Measurements from ENCODE around the gene MGST1.

DNA sequence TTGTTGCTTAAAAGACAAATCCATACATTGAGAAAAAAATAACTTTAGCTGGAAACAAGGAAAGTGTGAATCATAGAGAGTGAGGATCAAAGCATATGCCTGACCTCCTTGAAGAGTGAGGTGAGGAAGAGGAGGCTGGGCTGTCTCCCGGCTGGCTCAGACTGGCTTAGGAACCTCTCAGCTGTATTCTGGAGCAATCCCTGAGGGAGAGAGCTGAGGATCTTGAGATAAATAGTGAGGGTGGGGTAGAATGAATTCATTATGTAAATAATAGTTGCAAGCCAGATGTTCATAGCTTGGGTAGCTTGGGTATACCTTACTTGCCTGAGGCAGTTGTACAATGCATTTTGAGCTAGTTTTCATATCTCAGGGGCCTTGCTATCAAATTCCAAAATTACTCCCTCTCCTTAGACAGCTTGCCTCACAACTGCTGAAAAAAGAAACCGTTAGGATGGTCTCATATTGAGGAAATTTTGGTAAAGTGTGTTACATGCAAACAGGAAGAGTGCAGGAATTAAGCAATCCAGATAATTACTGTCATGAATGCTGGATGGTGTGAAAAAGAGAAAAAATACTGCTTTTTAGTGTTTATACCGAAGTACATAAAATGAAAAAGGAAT is 39.5 kb upstream of the MGST1 start:
- TF ChIP-seq CTCF (IDR thresholded peaks at IDR 0.05 in 8 of 11, conservative IDR thresholded peaks at IDR 0.05 in 3 of 11) = no peak
- TF ChIP-seq POLR2A (IDR thresholded peaks at IDR 0.05) = no peak
